GM12873 (cell line): ENCODE results near the gene XAGE3.

Experiments
- TF ChIP-seq, protein P1 (sequence below): IDR thresholded peaks from 2 replicates; pipeline ENCODE4 v1.5.1; 2012; ENCODE audit warnings: low read depth, mild to moderate bottlenecking, moderate library complexity, low read length, control low read depth; ENCODE audit not compliant: insufficient read depth; ENCODE audit errors: missing control alignments

The XAGE3 gene

DNA sequence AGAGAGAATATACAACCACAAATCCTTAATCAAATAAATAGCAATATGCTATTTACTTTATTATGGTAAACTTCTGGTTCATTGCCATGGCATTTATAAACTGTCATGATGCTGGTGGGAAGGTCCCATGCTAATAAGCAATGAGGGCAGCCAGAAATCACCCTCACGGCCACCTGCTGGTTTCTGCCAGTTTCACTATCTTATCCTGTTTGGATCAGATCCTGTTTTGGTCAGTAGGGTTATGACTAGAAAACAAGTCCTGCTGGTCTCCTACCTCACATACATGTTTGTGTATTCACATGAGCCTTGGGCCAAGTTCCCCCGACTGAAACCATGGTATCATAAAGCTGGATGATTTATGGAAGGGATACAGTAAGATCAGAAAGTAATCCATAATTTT lies 28.7 kb downstream of the XAGE3 start:
- TF ChIP-seq, protein P1, sequence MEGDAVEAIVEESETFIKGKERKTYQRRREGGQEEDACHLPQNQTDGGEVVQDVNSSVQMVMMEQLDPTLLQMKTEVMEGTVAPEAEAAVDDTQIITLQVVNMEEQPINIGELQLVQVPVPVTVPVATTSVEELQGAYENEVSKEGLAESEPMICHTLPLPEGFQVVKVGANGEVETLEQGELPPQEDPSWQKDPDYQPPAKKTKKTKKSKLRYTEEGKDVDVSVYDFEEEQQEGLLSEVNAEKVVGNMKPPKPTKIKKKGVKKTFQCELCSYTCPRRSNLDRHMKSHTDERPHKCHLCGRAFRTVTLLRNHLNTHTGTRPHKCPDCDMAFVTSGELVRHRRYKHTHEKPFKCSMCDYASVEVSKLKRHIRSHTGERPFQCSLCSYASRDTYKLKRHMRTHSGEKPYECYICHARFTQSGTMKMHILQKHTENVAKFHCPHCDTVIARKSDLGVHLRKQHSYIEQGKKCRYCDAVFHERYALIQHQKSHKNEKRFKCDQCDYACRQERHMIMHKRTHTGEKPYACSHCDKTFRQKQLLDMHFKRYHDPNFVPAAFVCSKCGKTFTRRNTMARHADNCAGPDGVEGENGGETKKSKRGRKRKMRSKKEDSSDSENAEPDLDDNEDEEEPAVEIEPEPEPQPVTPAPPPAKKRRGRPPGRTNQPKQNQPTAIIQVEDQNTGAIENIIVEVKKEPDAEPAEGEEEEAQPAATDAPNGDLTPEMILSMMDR = no peak

DNA sequence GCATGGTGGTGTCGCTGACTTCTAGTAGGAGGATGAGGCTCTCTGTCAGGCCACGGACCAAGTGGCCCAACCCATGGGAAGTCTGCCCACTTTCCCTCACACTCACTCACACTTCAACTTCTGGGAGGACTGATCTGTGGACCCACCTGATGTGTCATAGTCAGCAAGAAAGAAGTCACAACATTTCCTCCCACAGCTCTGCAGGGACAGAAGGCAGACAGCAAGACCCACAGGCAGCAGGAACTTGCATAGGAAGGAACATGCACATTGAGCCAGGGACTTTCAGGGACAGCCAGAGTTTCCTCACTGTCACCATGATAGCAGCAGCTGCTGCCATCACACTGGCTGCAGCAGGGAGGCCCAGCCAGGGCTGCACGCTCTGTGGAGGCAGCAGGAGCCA lies 37.3 kb downstream of the XAGE3 start:
- TF ChIP-seq, protein P1 = no peak

DNA sequence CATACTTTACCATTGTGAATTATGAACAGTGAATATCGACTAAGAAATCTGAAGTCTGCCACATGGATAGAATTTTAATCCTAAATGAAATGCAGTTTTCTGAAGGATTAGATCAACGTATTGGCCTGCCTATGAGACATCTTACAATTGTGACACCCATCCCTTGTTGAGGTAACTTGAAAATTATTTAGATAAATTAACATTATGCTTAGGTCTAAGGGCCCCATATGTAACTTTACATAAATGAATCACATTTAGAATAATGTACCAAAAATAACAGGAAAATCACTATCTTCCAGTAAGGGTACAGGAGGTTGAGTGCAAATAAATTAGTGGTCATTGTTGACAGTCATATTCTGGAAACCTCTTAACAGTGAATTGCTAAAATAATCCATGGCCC lies 43.3 kb downstream of the XAGE3 start:
- TF ChIP-seq, protein P1 = no peak

DNA sequence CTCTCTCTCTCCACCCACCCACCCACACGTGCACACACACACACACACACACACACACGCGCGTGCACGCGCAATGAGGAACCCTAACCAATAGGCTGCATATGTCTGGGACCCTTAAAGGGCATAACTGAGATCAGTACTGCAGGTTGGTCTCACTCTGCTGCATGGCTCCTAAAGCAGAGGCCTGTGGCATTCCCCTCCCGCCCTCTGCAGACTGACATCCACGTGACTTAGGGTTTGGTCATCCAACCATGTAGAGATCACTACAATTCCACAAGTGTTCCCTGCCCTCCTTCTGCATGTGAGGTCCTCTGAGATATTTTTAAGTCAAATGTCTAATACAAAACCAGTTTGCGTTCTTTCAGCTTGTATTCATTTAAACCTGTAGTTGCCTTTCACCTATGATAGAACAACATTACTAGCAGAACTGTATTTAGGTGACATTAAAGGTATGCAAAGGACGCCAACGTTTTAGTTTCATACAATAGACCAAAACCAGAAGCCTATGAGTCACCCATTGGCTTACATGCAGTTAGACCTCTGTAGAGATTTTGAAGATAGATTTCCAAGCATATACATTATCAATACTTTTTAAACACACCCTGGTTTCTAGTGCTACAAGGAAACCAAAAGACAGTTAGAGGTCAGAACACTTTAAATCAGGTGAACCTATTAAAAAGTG lies 46.7 kb downstream of the XAGE3 start:
- TF ChIP-seq, protein P1 = no peak

DNA sequence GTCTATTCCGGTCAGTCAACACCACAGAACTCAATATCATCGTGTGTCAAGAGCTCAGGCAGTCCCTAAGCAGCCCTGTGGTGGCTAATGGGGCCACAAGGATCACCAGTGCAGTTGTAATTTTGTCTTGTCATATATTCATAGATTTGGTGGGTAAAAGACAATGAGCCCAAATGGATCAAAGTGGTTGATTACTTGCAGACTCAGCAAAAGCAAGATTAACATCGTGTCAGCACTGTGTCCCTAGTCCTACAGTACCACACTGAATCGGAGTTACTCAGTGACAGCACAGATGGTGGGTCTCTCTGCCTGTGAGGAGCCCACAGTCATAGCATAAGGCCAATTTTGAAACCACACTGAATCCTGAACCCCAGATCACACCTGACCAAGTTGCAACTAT lies 48.1 kb downstream of the XAGE3 start:
- TF ChIP-seq, protein P1 = no peak
